ENCODE measurements around the gene MCUR1. TPM values are rescaled to one million over a fixed set of nuclear protein-coding genes. Genes with fewer than 3 reads are reported as not detected.
A peak's percentile ranks its signal among the peaks of the same experiment; 100 is the strongest.
"Not testable (repeated sequence)": the region's sequence is repeated elsewhere in the genome, so short reads cannot be mapped to it uniquely, and the experiment has no call there.

Gene MCUR1
- 34.0 TPM for polyA plus RNA-seq (2013, experiment 1 of 2; ENCODE audit: insufficient read length)
- 31.4 TPM for polyA plus RNA-seq (2013, experiment 2 of 2; ENCODE audit: insufficient read length)

GRCh38 chr6:13814176-13814937 lies at the start of gene MCUR1:
Gene MCUR1 (minus strand): TSS chr6:13814557. CDS start chr6:13814429, 128 bp downstream.
- peak; percentile 90 for DNase-seq

- DNase-seq = no peak
These were observed 49.4 kb upstream of the MCUR1 start for GRCh38 chr6:13863699-13864155.

GRCh38 chr6:13860556-13861185 lies 46.3 kb upstream of the MCUR1 start:
- not testable (repeated sequence) for DNase-seq

GRCh38 chr6:13859871-13860555 lies 45.7 kb upstream of the MCUR1 start:
- no peak for DNase-seq

GRCh38 chr6:13854716-13855250 lies 40.4 kb upstream of the MCUR1 start:
- no peak for DNase-seq

- DNase-seq = no peak
These were observed 39.5 kb upstream of the MCUR1 start for GRCh38 chr6:13853871-13854270.

GRCh38 chr6:13851803-13852202 lies 37.4 kb upstream of the MCUR1 start:
- no peak for DNase-seq

- DNase-seq = no peak
These were observed 37.0 kb upstream of the MCUR1 start for GRCh38 chr6:13851330-13851729.

GRCh38 chr6:13850690-13851089 lies 36.3 kb upstream of the MCUR1 start:
- DNase-seq = not testable (repeated sequence)

GRCh38 chr6:13848522-13849150 lies 34.3 kb upstream of the MCUR1 start:
- DNase-seq = peak; percentile 15

GRCh38 chr6:13847326-13848050 lies 33.1 kb upstream of the MCUR1 start:
- no peak for DNase-seq

GRCh38 chr6:13846841-13847240 lies 32.5 kb upstream of the MCUR1 start:
- DNase-seq = no peak

GRCh38 chr6:13841936-13842335 lies 27.6 kb upstream of the MCUR1 start:
- no peak for DNase-seq

- DNase-seq = no peak
These were observed 24.3 kb upstream of the MCUR1 start for GRCh38 chr6:13838616-13839015.

GRCh38 chr6:13836170-13836569 lies 21.8 kb upstream of the MCUR1 start:
- no peak for DNase-seq

- no peak for DNase-seq
These were observed 20.4 kb upstream of the MCUR1 start for GRCh38 chr6:13834790-13835189.

GRCh38 chr6:13834018-13834417 lies 19.7 kb upstream of the MCUR1 start:
- DNase-seq = not testable (repeated sequence)

GRCh38 chr6:13832778-13833177 lies 18.4 kb upstream of the MCUR1 start:
- no peak for DNase-seq

GRCh38 chr6:13831615-13832014 lies 17.3 kb upstream of the MCUR1 start:
- DNase-seq = no peak

GRCh38 chr6:13830803-13831202 lies 16.4 kb upstream of the MCUR1 start:
- DNase-seq = peak; percentile 12

- not testable (repeated sequence) for DNase-seq
These were observed 15.1 kb upstream of the MCUR1 start for GRCh38 chr6:13829419-13829818.
